ENCODE data around the gene DISP3. TPM values are rescaled to one million over a fixed set of nuclear protein-coding genes. Genes with fewer than 3 reads are reported as not detected.

The DISP3 gene
- total and polyA plus RNA-seq, 9 of the 15 experiments (the other 6 are each of a cell fraction or from before 2014, with no cell fraction given), result 0.03 to 0.19 (median 0.15) TPM; not detected in 5

DNA sequence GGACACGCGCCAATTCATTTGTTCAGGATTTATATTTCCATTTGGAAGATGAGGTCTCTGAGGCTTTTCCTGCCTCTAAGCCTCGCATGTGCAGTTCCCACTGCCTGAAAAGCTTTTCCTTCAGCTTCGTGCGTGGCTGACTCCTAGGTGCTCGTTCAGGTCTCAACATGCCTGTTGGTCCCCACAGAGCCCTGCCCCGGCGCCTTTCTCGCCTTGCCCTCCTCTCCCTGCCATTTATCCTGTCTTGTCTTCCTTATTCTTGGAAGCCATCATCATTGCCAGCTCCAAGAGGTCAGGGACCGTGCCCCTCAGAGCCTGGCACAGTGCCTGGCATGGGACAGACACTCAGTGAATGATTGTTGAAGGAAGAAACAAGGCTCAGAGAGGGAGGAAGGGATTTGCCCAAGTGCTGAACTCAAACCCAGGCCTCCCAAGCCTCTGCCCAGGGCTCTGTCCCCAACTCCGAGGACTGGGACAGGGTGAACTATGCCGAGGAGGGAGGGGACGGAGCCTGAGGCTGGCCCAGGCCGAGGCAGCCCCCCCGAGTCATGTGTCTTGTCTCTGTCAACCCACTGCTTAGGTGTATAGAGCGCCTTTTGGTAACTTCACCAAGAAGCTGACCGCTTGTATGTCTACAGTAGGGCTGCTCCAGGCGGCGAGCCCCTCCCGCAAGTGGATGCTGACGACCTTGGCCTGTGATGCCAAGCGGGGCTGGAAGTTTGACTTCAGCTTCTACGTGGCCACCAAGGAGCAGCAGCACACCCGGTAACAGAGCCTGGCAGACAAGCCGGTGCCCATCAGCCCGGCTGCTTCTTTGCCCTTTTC lies 47.3 kb downstream of the DISP3 start:
- Histone ChIP-seq H3K9me3 (replicated peaks; ENCODE audit: control insufficient read depth, insufficient read depth, low read depth, low read length) (no peaks in the 10 kb centered on the region), H2AFZ (ENCODE audit: low read depth, low read length) (no peak overlapping the region), H4K20me1 (replicated peaks; ENCODE audit: control insufficient read depth, insufficient read depth, low read length) (peaks cover 19% of the 10 kb centered on the region), H3K36me3 (ENCODE audit: control insufficient read depth, insufficient read depth, low read length) (no peaks in the 10 kb centered on the region), H3K4me3 (no peak overlapping the region), H3K27me3 (ENCODE audit: control insufficient read depth in 2 of 2, insufficient read depth in 2 of 2, low read length in 2 of 2) (peaks cover 5 to 50% of the 10 kb centered on the region in 2 experiments; a peak in 3 of 5 replicates), H3K79me2 (ENCODE audit: control insufficient read depth, insufficient read depth, low read length) (no peaks in the 10 kb centered on the region), H3K9ac (ENCODE audit: insufficient read depth in 1 of 2, low read depth in 2 of 2, low read length in 2 of 2) (no peak overlapping the region), H3K4me2 (ENCODE audit: insufficient read depth, low read length) (no peak overlapping the region), H3K4me1 (replicated peaks in 1 of 2; ENCODE audit: control insufficient read depth in 2 of 2, insufficient read depth in 2 of 2, low read length in 2 of 2) (peaks cover 0 to 15% of the 10 kb centered on the region in 2 experiments; a peak in 2 of 5 replicates), H3K27ac (ENCODE audit: extremely low read depth, low read depth, low read length) (no peak overlapping the region), H3K9me1 (ENCODE audit: control insufficient read depth, insufficient read depth, low read length) (no peaks in the 10 kb centered on the region)
- no TSS peak for BruUV-seq (replicated peaks)
- TF ChIP-seq TAF1 (IDR thresholded peaks at IDR 0.05; ENCODE audit: control insufficient read depth, extremely low read depth, insufficient read depth, low read length, severe bottlenecking) (no peak), BDP1 (IDR thresholded peaks at IDR 0.05; ENCODE audit: insufficient read depth, insufficient read length) (no peak), TSC22D4 (tag; IDR thresholded peaks at IDR 0.05) (no peak), HNRNPUL1 (IDR thresholded peaks at IDR 0.05; ENCODE audit: low read length) (no peak), ZNF12 (CRISPR knock-in tag; IDR thresholded peaks at IDR 0.05) (no peak), NFATC3 (IDR thresholded peaks at IDR 0.05) (no peak), ZFX (CRISPR knock-in tag; IDR thresholded peaks at IDR 0.05) (no peak), STAG1 (CRISPR knock-in tag; IDR thresholded peaks at IDR 0.05; ENCODE audit: borderline replicate concordance) (no peak), ZNF41 (CRISPR knock-in tag; conservative IDR thresholded peaks at IDR 0.05) (no peak), FOXM1 (IDR thresholded peaks at IDR 0.05; ENCODE audit: low read depth) (no peak), FOXM1 (CRISPR knock-in tag; IDR thresholded peaks at IDR 0.05; ENCODE audit: low read depth) (no peak), FOXK1 (CRISPR knock-in tag; IDR thresholded peaks at IDR 0.05; ENCODE audit: borderline replicate concordance) (no peak), KLF13 (tag; IDR thresholded peaks at IDR 0.05; ENCODE audit: borderline replicate concordance, low read depth) (no peak)
- TF ChIP-seq, protein P1, sequence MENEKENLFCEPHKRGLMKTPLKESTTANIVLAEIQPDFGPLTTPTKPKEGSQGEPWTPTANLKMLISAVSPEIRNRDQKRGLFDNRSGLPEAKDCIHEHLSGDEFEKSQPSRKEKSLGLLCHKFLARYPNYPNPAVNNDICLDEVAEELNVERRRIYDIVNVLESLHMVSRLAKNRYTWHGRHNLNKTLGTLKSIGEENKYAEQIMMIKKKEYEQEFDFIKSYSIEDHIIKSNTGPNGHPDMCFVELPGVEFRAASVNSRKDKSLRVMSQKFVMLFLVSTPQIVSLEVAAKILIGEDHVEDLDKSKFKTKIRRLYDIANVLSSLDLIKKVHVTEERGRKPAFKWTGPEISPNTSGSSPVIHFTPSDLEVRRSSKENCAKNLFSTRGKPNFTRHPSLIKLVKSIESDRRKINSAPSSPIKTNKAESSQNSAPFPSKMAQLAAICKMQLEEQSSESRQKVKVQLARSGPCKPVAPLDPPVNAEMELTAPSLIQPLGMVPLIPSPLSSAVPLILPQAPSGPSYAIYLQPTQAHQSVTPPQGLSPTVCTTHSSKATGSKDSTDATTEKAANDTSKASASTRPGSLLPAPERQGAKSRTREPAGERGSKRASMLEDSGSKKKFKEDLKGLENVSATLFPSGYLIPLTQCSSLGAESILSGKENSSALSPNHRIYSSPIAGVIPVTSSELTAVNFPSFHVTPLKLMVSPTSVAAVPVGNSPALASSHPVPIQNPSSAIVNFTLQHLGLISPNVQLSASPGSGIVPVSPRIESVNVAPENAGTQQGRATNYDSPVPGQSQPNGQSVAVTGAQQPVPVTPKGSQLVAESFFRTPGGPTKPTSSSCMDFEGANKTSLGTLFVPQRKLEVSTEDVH (IDR thresholded peaks at IDR 0.05; ENCODE audit: low read depth, partially characterized antibody), result no peak
- TF ChIP-seq, protein P2, sequence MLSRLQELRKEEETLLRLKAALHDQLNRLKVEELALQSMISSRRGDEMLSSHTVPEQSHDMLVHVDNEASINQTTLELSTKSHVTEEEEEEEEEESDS (CRISPR knock-in tag; IDR thresholded peaks at IDR 0.05), result no peak
- TF ChIP-seq, protein P3, sequence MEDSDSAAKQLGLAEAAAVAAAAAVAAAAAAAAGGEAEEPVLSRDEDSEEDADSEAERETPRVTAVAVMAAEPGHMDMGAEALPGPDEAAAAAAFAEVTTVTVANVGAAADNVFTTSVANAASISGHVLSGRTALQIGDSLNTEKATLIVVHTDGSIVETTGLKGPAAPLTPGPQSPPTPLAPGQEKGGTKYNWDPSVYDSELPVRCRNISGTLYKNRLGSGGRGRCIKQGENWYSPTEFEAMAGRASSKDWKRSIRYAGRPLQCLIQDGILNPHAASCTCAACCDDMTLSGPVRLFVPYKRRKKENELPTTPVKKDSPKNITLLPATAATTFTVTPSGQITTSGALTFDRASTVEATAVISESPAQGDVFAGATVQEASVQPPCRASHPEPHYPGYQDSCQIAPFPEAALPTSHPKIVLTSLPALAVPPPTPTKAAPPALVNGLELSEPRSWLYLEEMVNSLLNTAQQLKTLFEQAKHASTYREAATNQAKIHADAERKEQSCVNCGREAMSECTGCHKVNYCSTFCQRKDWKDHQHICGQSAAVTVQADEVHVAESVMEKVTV (CRISPR knock-in tag; IDR thresholded peaks at IDR 0.05), result no peak
- intact Hi-C loops (cut with micrococcal nuclease) (no loop called here), in situ Hi-C loops (cut with MboI) (no loop called here)
- CTCF ChIA-PET (ENCODE audit: low intra/inter-chr PET ratio), result no interaction called here
- POLR2A ChIA-PET, result no interaction called here
- no peak for FAIRE-seq
- no peak for DNase-seq (ENCODE audit: extremely low read depth in 1 of 4, low spot score in 3 of 4)
- ATAC-seq, result no peak
- WGBS (ENCODE audit: insufficient coverage, low coverage, missing lambda C conversion rate), result under 1% methylated on average over 26 of the region's 26 CpGs
